SK-N-SH treated with all-trans-retinoic acid at 6 μM for 48 hours (cell line): ENCODE data around the gene CCDC6.

Source experiments
- ATAC-seq: fragments of 200-7000 bp; cut with Tn5 transposase; 3 replicates; pipeline ENCODE4 v1.9.1; 2020; ENCODE audit warnings: mild to moderate bottlenecking, moderate library complexity
- BACH2 ChIP-seq: fragments of 250-450 bp; sonication (Bioruptor Pico); IDR thresholded peaks from 2 replicates; pipeline ENCODE4 v1.9.0; 2021; ENCODE audit warnings: mild to moderate bottlenecking, borderline replicate concordance
- CREB5 ChIP-seq: fragments of 250-450 bp; sonication (Bioruptor Pico); IDR thresholded peaks from 2 replicates; pipeline ENCODE4 v1.5.1; 2020; ENCODE audit warnings: low read depth, mild to moderate bottlenecking, moderate library complexity
- CSDC2 ChIP-seq: fragments of 250-450 bp; sonication (Bioruptor Pico); IDR thresholded peaks from 2 replicates; pipeline ENCODE4 v1.5.0; 2020; ENCODE audit warnings: mild to moderate bottlenecking, moderate library complexity
- ESRRG ChIP-seq: fragments of 250-450 bp; sonication (Bioruptor Pico); IDR thresholded peaks from 2 replicates; pipeline ENCODE4 v1.6.1; 2021; ENCODE audit warnings: mild to moderate bottlenecking
- GLIS3 ChIP-seq: fragments of 250-450 bp; sonication (Bioruptor Pico); IDR thresholded peaks from 2 replicates; pipeline ENCODE4 v1.5.0; 2020; ENCODE audit warnings: mild to moderate bottlenecking, moderate library complexity
- ISL1 ChIP-seq: fragments of 250-450 bp; sonication (Bioruptor Pico); IDR thresholded peaks from 2 replicates; pipeline ENCODE4 v2.1.2; 2022; ENCODE audit warnings: mild to moderate bottlenecking, moderate library complexity
- OSR1 ChIP-seq: fragments of 250-450 bp; sonication (Bioruptor Pico); IDR thresholded peaks from 2 replicates; pipeline ENCODE4 v1.8.0; 2022; ENCODE audit warnings: moderate library complexity, mild to moderate bottlenecking, inconsistent platforms
- PATZ1 ChIP-seq: fragments of 250-450 bp; sonication (Bioruptor Pico); IDR thresholded peaks from 2 replicates; pipeline ENCODE4 v1.8.0; 2020; ENCODE audit warnings: mild to moderate bottlenecking, moderate library complexity, borderline replicate concordance
- PPARA ChIP-seq: fragments of 250-450 bp; sonication (Bioruptor Pico); IDR thresholded peaks from 2 replicates; pipeline ENCODE4 v1.5.0; 2020; ENCODE audit warnings: mild to moderate bottlenecking, borderline replicate concordance
- RARB ChIP-seq: fragments of 250-450 bp; sonication (Bioruptor Pico); IDR thresholded peaks from 2 replicates; pipeline ENCODE4 v1.8.0; 2021; ENCODE audit warnings: mild to moderate bottlenecking, moderate library complexity
- SNAI2 ChIP-seq: fragments of 250-450 bp; sonication (Bioruptor Pico); IDR thresholded peaks from 2 replicates; pipeline ENCODE4 v1.5.0; 2020; ENCODE audit warnings: mild to moderate bottlenecking, moderate library complexity
- TCF4 ChIP-seq: fragments of 250-450 bp; sonication (Bioruptor Pico); IDR thresholded peaks from 2 replicates; pipeline ENCODE4 v1.8.0; 2021; ENCODE audit warnings: mild to moderate bottlenecking, moderate library complexity, borderline replicate concordance
- TOX ChIP-seq: fragments of 250-450 bp; sonication (Bioruptor Pico); IDR thresholded peaks from 2 replicates; pipeline ENCODE4 v1.8.0; 2021; ENCODE audit warnings: mild to moderate bottlenecking, moderate library complexity, borderline replicate concordance
- ZC3H10 ChIP-seq: fragments of 250-450 bp; sonication (Bioruptor Pico); IDR thresholded peaks from 2 replicates; pipeline ENCODE4 v1.5.1; 2021; ENCODE audit warnings: mild to moderate bottlenecking, moderate library complexity
- ZFP3 ChIP-seq: fragments of 250-450 bp; sonication (Bioruptor Pico); IDR thresholded peaks from 2 replicates; pipeline ENCODE4 v1.5.0; 2020; ENCODE audit warnings: mild to moderate bottlenecking, moderate library complexity
- ZFP30 ChIP-seq: fragments of 450-650 bp; formaldehyde crosslinking; IDR thresholded peaks from 2 replicates; pipeline ENCODE4 v1.5.0; 2022; ENCODE audit warnings: mild to moderate bottlenecking, moderate library complexity
- ZNF565 ChIP-seq: fragments of 450-650 bp; formaldehyde crosslinking; conservative IDR thresholded peaks from 2 replicates; pipeline ENCODE4 v1.5.0; 2020; ENCODE audit warnings: low read depth, mild to moderate bottlenecking, moderate library complexity
- ZNF70 ChIP-seq: fragments of 450-650 bp; formaldehyde crosslinking; IDR thresholded peaks from 2 replicates; pipeline ENCODE4 v1.5.0; 2020; ENCODE audit warnings: mild to moderate bottlenecking, moderate library complexity
- ZNF8 ChIP-seq: fragments of 450-650 bp; formaldehyde crosslinking; IDR thresholded peaks from 2 replicates; pipeline ENCODE4 v1.5.0; 2020; ENCODE audit warnings: mild to moderate bottlenecking, moderate library complexity
- TF ChIP-seq, protein P1 (sequence below): fragments of 250-450 bp; sonication (Bioruptor Pico); IDR thresholded peaks from 2 replicates; pipeline ENCODE4 v1.8.0; 2021; ENCODE audit warnings: low read depth, mild to moderate bottlenecking, moderate library complexity, borderline replicate concordance
- TF ChIP-seq, protein P2 (sequence below): fragments of 250-450 bp; sonication (Bioruptor Pico); IDR thresholded peaks from 2 replicates; pipeline ENCODE4 v1.5.1; 2021; ENCODE audit warnings: mild to moderate bottlenecking, moderate library complexity

Gene CCDC6

DNA sequence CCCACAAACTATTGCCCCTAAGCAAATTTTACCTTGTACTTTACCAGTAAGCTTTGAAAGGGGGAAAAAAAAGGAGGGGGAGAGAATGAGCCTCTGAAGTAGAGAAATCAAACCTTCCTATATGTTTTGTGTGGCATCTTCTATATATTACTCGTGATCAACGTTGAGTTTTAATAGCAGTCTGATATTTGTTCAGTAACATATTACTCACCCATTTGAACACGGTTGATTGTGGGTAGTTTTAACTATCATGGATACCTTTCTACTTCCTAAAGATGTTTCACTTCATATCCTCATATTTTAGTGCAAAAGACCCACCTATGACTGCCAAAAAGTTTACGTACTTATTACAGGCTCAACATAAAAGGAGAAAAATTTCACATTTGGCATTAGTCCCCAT, 54.5 kb downstream of the CCDC6 start (continued):
- TF ChIP-seq PATZ1 (CRISPR knock-in tag) = no peak
- no peak for TF ChIP-seq ZFP30 (CRISPR knock-in tag)
- TF ChIP-seq ZNF565 (CRISPR knock-in tag) = no peak
- no peak for TF ChIP-seq ISL1 (CRISPR knock-in tag)
- no peak for TF ChIP-seq ZNF70
- no peak for TF ChIP-seq TCF4 (CRISPR knock-in tag)
- TF ChIP-seq ZC3H10 (CRISPR knock-in tag) = no peak
- TF ChIP-seq ZFP3 (CRISPR knock-in tag) = no peak
- no peak for TF ChIP-seq GLIS3
- no peak for TF ChIP-seq PPARA (CRISPR knock-in tag)
- TF ChIP-seq RARB (CRISPR knock-in tag) = no peak
- no peak for TF ChIP-seq CREB5 (CRISPR knock-in tag)

DNA sequence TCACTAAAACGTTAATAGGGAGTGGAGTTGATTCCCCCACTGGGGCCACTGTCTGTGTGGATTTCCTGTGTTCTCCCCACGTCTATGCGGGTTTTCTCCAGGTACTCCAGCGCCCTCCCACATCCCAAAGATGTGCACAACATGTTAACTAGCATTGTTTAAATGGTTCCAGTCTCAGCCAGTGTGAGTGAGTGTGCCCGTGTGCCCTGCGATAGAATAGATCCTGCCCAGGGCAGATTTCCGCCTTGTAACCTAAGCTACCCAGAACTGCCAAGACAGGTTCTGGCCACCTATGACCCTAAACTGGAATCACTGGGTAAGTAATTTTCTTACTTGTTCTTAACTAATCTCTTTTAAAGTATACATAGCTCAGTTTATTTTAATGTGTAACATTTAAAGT, 58.5 kb downstream of the CCDC6 start:
- TF ChIP-seq PPARA (CRISPR knock-in tag) = no peak
- TF ChIP-seq, all 23 proteins: peak for 0
- ATAC-seq = no peak

DNA sequence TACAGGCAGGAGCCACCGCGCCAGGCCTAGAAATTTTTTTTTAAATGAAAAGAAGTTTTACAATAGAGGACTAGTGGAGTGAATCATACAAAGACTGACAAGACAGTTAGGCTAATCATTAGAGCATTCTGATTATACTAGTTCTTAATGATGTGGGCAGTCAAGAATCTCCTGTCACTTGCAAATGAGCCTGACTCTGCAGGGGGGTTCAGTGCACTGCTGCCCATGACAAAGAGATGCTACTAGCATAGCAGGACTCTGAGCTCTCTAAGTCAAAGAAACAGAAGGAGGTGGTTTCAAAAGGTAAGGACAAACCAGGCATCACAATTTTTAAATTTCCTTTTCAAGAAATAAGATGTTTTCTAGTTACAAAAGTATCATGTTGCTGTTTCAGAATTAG, 59.0 kb downstream of the CCDC6 start:
- ATAC-seq = no peak
- TF ChIP-seq CSDC2 (CRISPR knock-in tag) (no peak), RARB (CRISPR knock-in tag) (no peak), PPARA (CRISPR knock-in tag) (no peak), ZNF70 (no peak), ESRRG (CRISPR knock-in tag) (no peak), BACH2 (CRISPR knock-in tag) (no peak), ISL1 (CRISPR knock-in tag) (no peak), ZNF8 (CRISPR knock-in tag) (no peak), TCF4 (CRISPR knock-in tag) (no peak), SNAI2 (CRISPR knock-in tag) (no peak), ZC3H10 (CRISPR knock-in tag) (no peak), ZFP3 (CRISPR knock-in tag) (no peak), TOX (CRISPR knock-in tag) (no peak), CREB5 (CRISPR knock-in tag) (no peak), GLIS3 (no peak), OSR1 (CRISPR knock-in tag) (no peak)
- TF ChIP-seq, protein P1, sequence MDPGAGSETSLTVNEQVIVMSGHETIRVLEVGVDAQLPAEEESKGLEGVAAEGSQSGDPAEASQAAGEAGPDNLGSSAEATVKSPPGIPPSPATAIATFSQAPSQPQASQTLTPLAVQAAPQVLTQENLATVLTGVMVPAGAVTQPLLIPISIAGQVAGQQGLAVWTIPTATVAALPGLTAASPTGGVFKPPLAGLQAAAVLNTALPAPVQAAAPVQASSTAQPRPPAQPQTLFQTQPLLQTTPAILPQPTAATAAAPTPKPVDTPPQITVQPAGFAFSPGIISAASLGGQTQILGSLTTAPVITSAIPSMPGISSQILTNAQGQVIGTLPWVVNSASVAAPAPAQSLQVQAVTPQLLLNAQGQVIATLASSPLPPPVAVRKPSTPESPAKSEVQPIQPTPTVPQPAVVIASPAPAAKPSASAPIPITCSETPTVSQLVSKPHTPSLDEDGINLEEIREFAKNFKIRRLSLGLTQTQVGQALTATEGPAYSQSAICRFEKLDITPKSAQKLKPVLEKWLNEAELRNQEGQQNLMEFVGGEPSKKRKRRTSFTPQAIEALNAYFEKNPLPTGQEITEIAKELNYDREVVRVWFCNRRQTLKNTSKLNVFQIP (CRISPR knock-in tag) = no peak
- TF ChIP-seq, protein P2, sequence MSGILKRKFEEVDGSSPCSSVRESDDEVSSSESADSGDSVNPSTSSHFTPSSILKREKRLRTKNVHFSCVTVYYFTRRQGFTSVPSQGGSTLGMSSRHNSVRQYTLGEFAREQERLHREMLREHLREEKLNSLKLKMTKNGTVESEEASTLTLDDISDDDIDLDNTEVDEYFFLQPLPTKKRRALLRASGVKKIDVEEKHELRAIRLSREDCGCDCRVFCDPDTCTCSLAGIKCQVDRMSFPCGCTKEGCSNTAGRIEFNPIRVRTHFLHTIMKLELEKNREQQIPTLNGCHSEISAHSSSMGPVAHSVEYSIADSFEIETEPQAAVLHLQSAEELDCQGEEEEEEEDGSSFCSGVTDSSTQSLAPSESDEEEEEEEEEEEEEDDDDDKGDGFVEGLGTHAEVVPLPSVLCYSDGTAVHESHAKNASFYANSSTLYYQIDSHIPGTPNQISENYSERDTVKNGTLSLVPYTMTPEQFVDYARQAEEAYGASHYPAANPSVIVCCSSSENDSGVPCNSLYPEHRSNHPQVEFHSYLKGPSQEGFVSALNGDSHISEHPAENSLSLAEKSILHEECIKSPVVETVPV = no peak

DNA sequence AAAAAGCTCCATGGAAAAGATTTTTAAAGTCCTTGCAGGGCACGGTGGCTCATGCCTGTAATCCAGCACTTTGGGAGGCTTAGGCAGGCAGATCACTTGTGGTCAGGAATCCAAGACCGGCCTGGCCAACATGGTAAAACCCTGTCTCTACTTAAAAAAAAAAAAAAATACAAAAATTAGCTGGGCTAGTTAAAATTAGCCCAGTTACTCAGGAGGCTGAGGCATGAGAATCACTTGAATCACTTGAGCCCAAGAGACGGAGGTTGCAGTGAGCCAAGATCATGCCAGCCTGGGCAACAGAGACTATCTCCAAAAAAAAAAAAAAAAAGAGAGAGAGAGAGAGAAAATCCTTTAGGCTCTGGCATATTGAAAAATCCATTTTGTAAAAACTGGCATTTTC, 61.9 kb downstream of the CCDC6 start:
- ATAC-seq = no peak

More for the DNA sequence above, 61.9 kb downstream of the CCDC6 start:
- TF ChIP-seq ZNF565 (CRISPR knock-in tag) (no peak), CREB5 (CRISPR knock-in tag) (no peak), RARB (CRISPR knock-in tag) (no peak)
- TF ChIP-seq, all 23 proteins: peak for 0
